IPS-11a (cell line): ENCODE measurements around the gene PEDS1.
"Not testable (repeated sequence)": the region's sequence is repeated elsewhere in the genome, so short reads cannot be mapped to it uniquely, and the experiment has no call there.

Experiments used
- H3K4me3 ChIP-seq: one replicate; pipeline ENCODE4 v1.5.1; 2013; ENCODE audit warnings: low read depth, low read length, control low read depth

PEDS1 gene

GRCh38 chr20:50163570-50164317, 10.2 kb upstream of the PEDS1 start:
- no peak overlapping the region for H3K4me3 ChIP-seq

- H3K4me3 ChIP-seq, result not testable (repeated sequence)
Measured at GRCh38 chr20:50161494-50161893, 8.0 kb upstream of the PEDS1 start.

- H3K4me3 ChIP-seq, result peak overlapping the region; percentile 76
Measured at GRCh38 chr20:50153153-50153499, 397 bp downstream of the PEDS1 start.

- peak overlapping the region; percentile 76 for H3K4me3 ChIP-seq
Measured at GRCh38 chr20:50152394-50153152, 950 bp downstream of the PEDS1 start.

- no peak overlapping the region for H3K4me3 ChIP-seq
Measured at GRCh38 chr20:50151034-50151743, 2.3 kb downstream of the PEDS1 start.

GRCh38 chr20:50149481-50150254, 3.9 kb downstream of the PEDS1 start:
- no peak overlapping the region for H3K4me3 ChIP-seq

- H3K4me3 ChIP-seq, result no peak overlapping the region
Measured at GRCh38 chr20:50146732-50147662, 6.5 kb downstream of the PEDS1 start.

GRCh38 chr20:50146214-50146613, 7.3 kb downstream of the PEDS1 start:
- no peak overlapping the region for H3K4me3 ChIP-seq

- H3K4me3 ChIP-seq, result no peak overlapping the region
Measured at GRCh38 chr20:50145566-50145965, 8.0 kb downstream of the PEDS1 start.

- H3K4me3 ChIP-seq, result no peak overlapping the region
Measured at GRCh38 chr20:50144362-50144761, 9.2 kb downstream of the PEDS1 start.

GRCh38 chr20:50142812-50143211, 10.7 kb downstream of the PEDS1 start:
- no peak overlapping the region for H3K4me3 ChIP-seq

- H3K4me3 ChIP-seq, result no peak overlapping the region
Measured at GRCh38 chr20:50141811-50142561, 11.5 kb downstream of the PEDS1 start.

- no peak overlapping the region for H3K4me3 ChIP-seq
Measured at GRCh38 chr20:50141018-50141675, 12.4 kb downstream of the PEDS1 start.

- H3K4me3 ChIP-seq, result no peak overlapping the region
Measured at GRCh38 chr20:50140339-50140859, 13.1 kb downstream of the PEDS1 start.

- H3K4me3 ChIP-seq, result no peak overlapping the region
Measured at GRCh38 chr20:50138479-50139393, 14.8 kb downstream of the PEDS1 start.

- H3K4me3 ChIP-seq, result no peak overlapping the region
Measured at GRCh38 chr20:50138120-50138478, 15.4 kb downstream of the PEDS1 start.

GRCh38 chr20:50137702-50138101, 15.8 kb downstream of the PEDS1 start:
- not testable (repeated sequence) for H3K4me3 ChIP-seq
